Vagina (tissue), 2 donors: ENCODE measurements around the gene RERG.

Experiments
- CTCF ChIP-seq, 3 experiments: fragments of 450-650 bp in 2 of 3; fragments of 200-600 bp in 1 of 3; sonication (generic) in 1 of 3; IDR thresholded peaks; one replicate each; pipeline ENCODE4 v1.5.1; 2017 to 2019; ENCODE audit warnings: antibody characterized with exemption in 3 of 3, mild to moderate bottlenecking in 2 of 3, moderate library complexity in 2 of 3
- POLR2A ChIP-seq, 2 donors: fragments of 450-650 bp; IDR thresholded peaks; one replicate each; pipeline ENCODE4 v1.6.1; 2017; ENCODE audit warnings: antibody characterized with exemption in 2 of 2, mild to moderate bottlenecking in 2 of 2, moderate library complexity in 2 of 2

GRCh38 chr12:15209782-15210181 is 11.4 kb downstream of the RERG start:
- TF ChIP-seq CTCF (IDR thresholded peaks at IDR 0.05) (no peak), POLR2A (IDR thresholded peaks at IDR 0.05) (no peak)
